Stimulated activated CD8-positive, alpha-beta memory T cell treated with anti-CD3 and anti-CD28 coated beads, Interleukin-2, amount 100 ng/mL, for 48 hours (primary cell): ENCODE data around the gene GGTLC1.
"Not testable (repeated sequence)": the region's sequence is repeated elsewhere in the genome, so short reads cannot be mapped to it uniquely, and the experiment has no call there.

ENCODE experiments used
- DNase-seq, 2 donors: peaks; one replicate each; pipeline ENCODE4 v3.0.0-alpha.2; 2020; ENCODE audit warnings: low read depth in 2 of 2

The GGTLC1 gene

DNA sequence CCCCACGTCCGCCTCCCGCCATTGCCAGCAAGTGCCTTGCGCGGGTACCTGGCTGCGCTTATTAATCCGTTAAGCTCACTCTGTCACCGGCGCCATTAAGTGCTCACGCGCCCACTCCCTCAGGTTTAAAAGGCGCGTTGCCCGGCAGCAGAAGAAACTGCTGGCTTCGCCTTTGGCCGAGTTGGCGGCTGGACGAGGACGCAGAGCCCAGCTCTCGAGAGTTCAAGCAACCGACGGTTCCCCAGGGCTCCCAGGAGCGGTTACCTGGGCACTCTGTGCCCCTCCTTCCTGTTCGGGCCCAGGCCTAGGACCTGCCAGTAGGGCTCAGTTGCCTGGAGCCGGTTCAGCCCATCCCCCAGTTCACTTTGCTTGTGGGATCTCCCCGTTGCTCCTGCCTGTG lies at the start of gene GGTLC1:
Gene GGTLC1 (minus strand): TSS at position 219 of the 400 bp plus-strand sequence. CDS start 2,168 bp downstream, outside the sequence.
- DNase-seq, result no peak

- DNase-seq, result no peak
These were observed 46.2 kb upstream of the GGTLC1 start for GRCh38 chr20:24034820-24035219.

DNA sequence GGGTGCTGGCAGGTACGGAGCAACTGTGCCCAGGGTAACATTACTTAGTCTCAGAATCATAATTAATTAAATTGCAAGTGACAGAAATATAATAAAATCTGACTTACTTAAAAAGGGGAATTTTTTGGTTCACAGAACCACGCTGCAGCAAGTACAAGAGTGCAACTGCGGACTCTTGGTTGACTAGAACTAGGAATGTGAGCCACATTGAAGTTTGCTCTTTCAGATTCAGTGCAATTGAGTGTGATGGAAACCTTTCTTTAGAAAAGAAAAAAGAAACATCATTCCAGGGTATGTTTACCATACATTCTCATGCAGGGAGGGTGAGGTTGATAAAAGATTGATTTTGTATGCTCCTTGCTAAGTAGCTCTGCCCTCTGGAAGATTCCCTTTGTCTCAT lies 45.0 kb upstream of the GGTLC1 start:
- DNase-seq, result no peak

- peak in 1 of 2 donors; percentile 3 for DNase-seq
These were observed 44.6 kb upstream of the GGTLC1 start for GRCh38 chr20:24033151-24033550.

GRCh38 chr20:24032400-24032898 lies 43.9 kb upstream of the GGTLC1 start:
- DNase-seq, result no peak

GRCh38 chr20:24027229-24027628 lies 38.6 kb upstream of the GGTLC1 start:
- DNase-seq, result peak; percentile 32 to 53

DNA sequence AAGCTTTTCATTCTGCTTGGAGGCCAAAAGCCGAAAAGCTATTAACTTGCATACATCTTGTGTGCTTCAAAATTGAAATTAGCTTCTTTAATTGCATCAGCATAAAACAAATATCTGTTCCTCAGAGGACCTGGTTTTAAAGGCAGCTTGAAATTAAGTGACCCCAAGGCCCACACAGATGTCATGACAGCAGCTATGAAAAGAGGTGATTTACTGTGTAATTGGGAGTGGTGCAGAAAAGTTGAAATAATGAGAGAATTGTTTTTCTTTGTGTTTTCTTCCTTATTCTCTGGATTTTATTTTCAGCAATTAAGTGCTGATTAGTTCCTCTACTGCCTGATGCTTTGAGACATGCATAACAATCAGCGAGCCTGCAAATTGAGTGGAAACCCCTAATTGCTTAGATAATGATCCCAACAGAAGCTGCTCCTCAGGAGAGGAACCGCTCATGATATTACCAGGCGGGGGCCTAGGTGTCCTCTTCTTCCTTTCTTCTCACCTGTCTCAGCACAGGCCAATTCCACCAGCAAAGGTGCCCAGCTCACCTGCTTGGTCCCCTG lies 34.1 kb upstream of the GGTLC1 start:
- DNase-seq, result no peak

DNA sequence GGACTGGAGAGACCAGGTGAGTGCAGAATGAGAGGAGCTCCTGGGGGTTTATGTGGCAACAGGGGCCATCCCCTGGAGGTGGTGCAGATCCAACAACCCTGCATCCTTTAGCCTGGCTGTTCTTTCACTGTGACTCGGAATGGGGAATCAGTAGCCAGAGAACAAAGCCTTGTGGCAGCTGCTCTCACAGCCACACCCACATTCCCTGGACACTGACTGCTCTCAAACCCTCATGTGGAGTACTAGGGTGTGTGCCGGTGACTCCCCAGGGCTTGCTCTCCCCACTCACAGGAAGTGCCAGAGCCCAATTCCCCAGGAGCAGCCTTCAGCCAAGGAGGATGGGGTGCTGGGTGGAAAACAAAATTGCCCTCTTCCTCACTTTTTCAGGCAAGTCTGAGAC lies 30.2 kb upstream of the GGTLC1 start:
- DNase-seq, result no peak

GRCh38 chr20:24017458-24017755 lies 28.8 kb upstream of the GGTLC1 start:
- no peak for DNase-seq

GRCh38 chr20:24016607-24017457 lies 28.3 kb upstream of the GGTLC1 start:
- no peak for DNase-seq

GRCh38 chr20:24013953-24014352 lies 25.4 kb upstream of the GGTLC1 start:
- no peak for DNase-seq

- no peak for DNase-seq
These were observed 22.7 kb upstream of the GGTLC1 start for GRCh38 chr20:24011282-24011681.

GRCh38 chr20:24007758-24008157 lies 19.2 kb upstream of the GGTLC1 start:
- no peak for DNase-seq

- DNase-seq, result no peak
These were observed 18.6 kb upstream of the GGTLC1 start for GRCh38 chr20:24007073-24007595.

DNA sequence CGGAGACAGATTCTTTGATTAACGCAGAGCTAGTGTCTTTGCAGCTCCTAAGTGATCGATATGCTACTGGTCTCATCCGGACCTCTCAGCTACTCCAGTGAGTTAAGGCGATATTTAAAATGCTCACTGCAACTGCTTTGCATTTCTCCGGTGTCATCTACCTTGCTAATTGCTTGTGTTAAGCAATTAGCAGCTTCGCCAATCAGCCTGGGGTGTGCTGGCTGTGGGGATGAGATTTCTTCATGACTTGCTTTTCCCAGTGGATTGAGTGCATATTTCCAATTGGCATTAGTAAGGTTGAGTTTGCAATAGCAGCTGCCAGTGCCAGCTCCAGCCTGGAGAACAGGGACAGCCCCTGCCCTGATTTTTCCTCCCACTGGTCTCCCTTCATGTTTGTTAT lies 18.0 kb upstream of the GGTLC1 start:
- no peak for DNase-seq

- no peak for DNase-seq
These were observed 15.9 kb upstream of the GGTLC1 start for GRCh38 chr20:24004471-24004870.

DNA sequence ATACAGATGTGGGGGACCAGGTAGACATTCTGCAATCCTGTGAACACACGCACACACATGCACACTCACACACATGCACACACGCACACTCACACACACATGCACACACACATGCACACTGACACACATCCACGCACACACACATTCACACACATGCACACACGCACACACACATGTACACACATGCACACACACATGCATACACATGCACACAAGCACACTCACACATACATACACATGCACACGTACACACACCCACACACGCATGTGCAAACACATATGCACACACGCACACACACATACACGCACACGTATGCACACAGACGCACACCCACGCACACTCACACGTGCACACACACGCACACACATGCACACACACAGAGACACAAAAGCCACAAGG lies 14.3 kb upstream of the GGTLC1 start:
- DNase-seq, result no peak

GRCh38 chr20:24001712-24002405 lies 13.3 kb upstream of the GGTLC1 start:
- no peak for DNase-seq

DNA sequence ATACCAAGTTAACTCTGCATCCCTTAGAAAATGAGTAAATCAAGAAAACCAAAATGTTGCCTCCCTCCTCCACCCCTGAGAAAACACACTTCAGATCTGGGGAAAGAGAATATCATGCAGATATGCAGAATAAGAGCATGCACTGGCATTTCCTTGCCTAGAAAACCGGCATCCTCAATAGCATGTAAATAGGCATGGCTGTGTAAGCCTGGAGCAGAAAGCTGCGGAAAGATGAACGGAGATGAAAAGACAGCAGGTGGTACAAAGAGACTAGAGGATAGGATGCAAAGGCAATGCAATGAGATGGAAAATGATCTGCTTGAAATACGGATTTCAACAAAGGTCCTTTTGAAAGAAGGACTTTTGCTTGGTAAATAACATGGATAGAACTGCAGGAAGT lies 10.3 kb upstream of the GGTLC1 start:
- no peak for DNase-seq

GRCh38 chr20:23998392-23998791 lies 9.8 kb upstream of the GGTLC1 start:
- no peak for DNase-seq

DNA sequence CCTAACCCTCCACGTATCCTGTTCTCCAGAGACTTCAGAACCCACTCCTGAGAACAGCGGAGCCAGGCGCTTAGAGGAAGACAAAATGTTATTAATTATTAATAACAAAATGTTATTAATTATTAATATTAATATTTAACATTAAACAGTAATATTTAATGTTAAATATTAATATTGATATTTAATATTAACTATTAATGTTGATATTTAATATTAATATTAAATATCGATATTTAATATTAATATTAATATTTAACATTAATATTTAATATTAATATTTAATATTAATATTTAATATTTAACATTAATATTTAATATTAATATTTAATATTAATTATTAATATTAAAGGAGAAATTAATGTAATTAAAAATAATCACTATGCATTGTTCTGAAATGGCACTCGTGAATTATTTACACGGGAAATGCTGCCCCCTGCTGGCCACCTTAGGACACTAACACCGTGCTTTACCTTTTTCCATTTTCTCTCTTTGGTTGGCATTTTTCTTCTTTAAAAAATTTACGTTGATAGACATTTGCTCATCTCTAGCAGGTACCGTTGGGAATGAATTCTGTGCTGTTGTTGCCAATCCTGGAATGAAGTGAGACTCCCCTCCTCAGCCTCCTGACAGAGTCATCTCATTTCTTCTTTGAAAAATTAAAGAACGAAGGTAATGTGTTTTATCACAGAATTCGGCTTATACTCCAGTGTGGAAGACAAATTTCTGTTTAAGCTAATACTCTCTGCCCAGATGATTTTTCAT lies 7.5 kb upstream of the GGTLC1 start:
- peak; percentile 47 to 49 for DNase-seq

- DNase-seq, result not testable (repeated sequence)
These were observed 6.7 kb upstream of the GGTLC1 start for GRCh38 chr20:23995291-23995690.
